ENCODE data around the gene CFAP54. TPM values are rescaled to one million over a fixed set of nuclear protein-coding genes. Genes with fewer than 3 reads are reported as not detected.

Gene CFAP54
- total RNA-seq, 1 donor from 2014 or later = 0.16 TPM

DNA sequence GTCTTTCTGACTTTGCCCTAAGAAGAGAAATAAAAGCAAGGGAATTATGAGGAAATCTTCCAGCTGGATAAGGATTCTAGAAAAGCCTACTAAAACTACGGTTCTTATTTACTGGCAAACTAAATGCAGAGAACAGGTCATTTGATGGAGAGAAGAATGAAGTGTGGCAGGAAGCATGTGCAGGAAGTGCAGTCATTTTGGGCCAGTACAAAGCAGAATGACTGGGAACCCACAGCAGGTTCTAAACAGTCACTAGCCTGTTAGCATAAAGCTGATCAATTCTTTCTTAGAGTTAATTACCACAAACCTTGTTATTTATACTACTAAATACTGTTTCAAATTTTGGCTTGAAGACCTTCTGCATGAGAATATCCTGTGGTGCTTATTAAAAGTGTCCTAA is 36.7 kb downstream of the CFAP54 start:
- TF ChIP-seq CTCF (IDR thresholded peaks at IDR 0.05; ENCODE audit: borderline replicate concordance) = no peak
- no peak for DNase-seq
- H3K27ac ChIP-seq (replicated peaks) = no peak overlapping the region
- H3K36me3 ChIP-seq = no peaks in the 10 kb centered on the region
- no peaks in the 10 kb centered on the region for H3K9me3 ChIP-seq (replicated peaks)
- intact Hi-C loops (cut with micrococcal nuclease) = no loop called here
- no peaks in the 10 kb centered on the region for H3K4me1 ChIP-seq
- no peak overlapping the region for H3K4me3 ChIP-seq
- H3K27me3 ChIP-seq (ENCODE audit: low read depth) = no peaks in the 10 kb centered on the region

DNA sequence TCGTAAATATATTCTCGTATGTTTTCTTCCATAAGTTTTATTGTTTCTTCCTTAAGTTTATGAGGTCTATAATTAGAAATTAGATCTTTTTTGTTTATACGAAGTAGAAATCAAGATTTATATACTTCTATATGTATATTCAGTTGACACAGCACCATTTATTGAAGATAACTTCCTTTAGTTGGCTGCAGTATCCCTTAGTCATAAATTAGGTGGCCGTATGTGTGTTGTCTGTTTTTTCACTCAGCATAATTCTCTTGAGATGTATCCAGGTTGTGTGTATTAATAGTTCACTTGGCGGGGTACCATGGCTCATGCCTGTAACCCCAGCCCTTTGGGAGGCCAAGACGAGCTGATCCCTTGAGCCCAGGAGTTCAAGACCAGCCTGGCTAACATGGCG is 40.5 kb downstream of the CFAP54 start:
- no peak overlapping the region for H3K27ac ChIP-seq (replicated peaks)
- H3K9me3 ChIP-seq (replicated peaks) = no peaks in the 10 kb centered on the region
- H3K36me3 ChIP-seq = no peaks in the 10 kb centered on the region
- no peak overlapping the region for H3K4me3 ChIP-seq
- no peaks in the 10 kb centered on the region for H3K27me3 ChIP-seq (ENCODE audit: low read depth)
- H3K4me1 ChIP-seq = no peaks in the 10 kb centered on the region
- TF ChIP-seq CTCF (IDR thresholded peaks at IDR 0.05; ENCODE audit: borderline replicate concordance) = no peak
- intact Hi-C loops (cut with micrococcal nuclease) = no loop called here
- no peak for DNase-seq

GRCh38 chr12:96534339-96534738 is 45.0 kb downstream of the CFAP54 start:
- no peak overlapping the region for H3K4me3 ChIP-seq
- TF ChIP-seq CTCF (IDR thresholded peaks at IDR 0.05; ENCODE audit: borderline replicate concordance) = no peak
- H3K27me3 ChIP-seq (ENCODE audit: low read depth) = no peaks in the 10 kb centered on the region
- intact Hi-C loops (cut with micrococcal nuclease) = no loop called here
- DNase-seq = no peak
- H3K9me3 ChIP-seq (replicated peaks) = no peaks in the 10 kb centered on the region
- no peak overlapping the region for H3K27ac ChIP-seq (replicated peaks)
- H3K36me3 ChIP-seq = no peaks in the 10 kb centered on the region
- H3K4me1 ChIP-seq = no peaks in the 10 kb centered on the region

GRCh38 chr12:96548384-96548783 is 59.0 kb downstream of the CFAP54 start:
- H3K27ac ChIP-seq (replicated peaks) = no peak overlapping the region
- no peaks in the 10 kb centered on the region for H3K9me3 ChIP-seq (replicated peaks)
- H3K4me1 ChIP-seq = no peaks in the 10 kb centered on the region
- intact Hi-C loops (cut with micrococcal nuclease) = no loop called here
- no peak overlapping the region for H3K4me3 ChIP-seq
- no peak for TF ChIP-seq CTCF (IDR thresholded peaks at IDR 0.05; ENCODE audit: borderline replicate concordance)
- no peaks in the 10 kb centered on the region for H3K36me3 ChIP-seq
- no peaks in the 10 kb centered on the region for H3K27me3 ChIP-seq (ENCODE audit: low read depth)
- DNase-seq = no peak

DNA sequence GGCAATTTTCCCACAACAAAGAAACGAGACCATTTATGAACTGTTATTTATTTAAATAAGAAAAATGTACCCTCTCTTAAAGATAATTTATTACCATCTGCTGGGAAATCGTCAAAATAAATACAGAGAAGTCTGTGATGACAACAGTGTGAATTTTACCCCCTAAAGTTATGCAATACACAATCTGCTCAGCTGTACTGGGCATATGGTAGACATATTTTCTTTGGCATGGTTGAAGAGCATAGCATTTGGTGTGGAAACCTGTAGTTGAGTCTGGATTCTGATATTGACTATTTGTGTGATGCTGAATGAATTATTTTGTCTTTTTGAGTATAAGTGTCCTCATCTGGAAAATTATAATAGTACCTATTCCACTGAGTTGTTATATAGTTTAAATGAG is 60.0 kb downstream of the CFAP54 start:
- no peaks in the 10 kb centered on the region for H3K36me3 ChIP-seq
- H3K27me3 ChIP-seq (ENCODE audit: low read depth) = no peaks in the 10 kb centered on the region
- no peak overlapping the region for H3K27ac ChIP-seq (replicated peaks)
- intact Hi-C loops (cut with micrococcal nuclease) = no loop called here
- no peak for TF ChIP-seq CTCF (IDR thresholded peaks at IDR 0.05; ENCODE audit: borderline replicate concordance)
- no peaks in the 10 kb centered on the region for H3K9me3 ChIP-seq (replicated peaks)
- H3K4me3 ChIP-seq = no peak overlapping the region
- no peaks in the 10 kb centered on the region for H3K4me1 ChIP-seq
- DNase-seq = no peak

GRCh38 chr12:96570579-96570978 is 81.2 kb downstream of the CFAP54 start:
- Histone ChIP-seq H3K36me3 (no peaks in the 10 kb centered on the region), H3K4me1 (no peaks in the 10 kb centered on the region), H3K27ac (replicated peaks) (no peak overlapping the region), H3K27me3 (ENCODE audit: low read depth) (peaks cover 15% of the 10 kb centered on the region), H3K4me3 (no peak overlapping the region), H3K9me3 (replicated peaks) (no peaks in the 10 kb centered on the region)
- no peak for TF ChIP-seq CTCF (IDR thresholded peaks at IDR 0.05; ENCODE audit: borderline replicate concordance)
- no peak for DNase-seq
- intact Hi-C loops (cut with micrococcal nuclease) = loop anchor here (10.0 kb wide), 1 partner anchor 414 kb away; no protein-coding TSS in a partner anchor

Measured in left ventricle myocardium inferior (tissue), 1 donor.